K562 (cell line): ENCODE measurements around the gene ICE2. TPM values are rescaled to one million over a fixed set of nuclear protein-coding genes. Genes with fewer than 3 reads are reported as not detected.

Experiments used
- ATAC-seq: fragments of 200-7000 bp; cut with Tn5 transposase; 3 replicates; pipeline ENCODE4 v1.9.1; 2020; ENCODE audit warnings: moderate library complexity
- BruUV-seq: library from RNA; stranded (reverse); fragments of 400-500 nt; replicated peaks from 2 replicates; lab custom pipeline; 2021; lab: Mats Ljungman, UMichigan
- CTCF ChIA-PET: fragments of 300-600 bp; formaldehyde crosslinking; extraction: SDS; loops from one replicate; lab custom pipeline; 2021; ENCODE audit warnings: low intra/inter-chr PET ratio; lab: Yijun Ruan, JAX
- POLR2A ChIA-PET: fragments of 300-600, 350-650 bp; sonication (Branson Sonifier 250); formaldehyde crosslinking; extraction: SDS; loops from one replicate; lab custom pipeline; 2021; ENCODE audit warnings: antibody characterized with exemption, inconsistent platforms; lab: Yijun Ruan, JAX
- DNase-seq, 4 experiments: peaks; one replicate each; pipeline versions ENCODE4 v3.0.0 to v3.0.0-alpha.2; 2011 to 2018; ENCODE audit warnings: low spot score in 3 of 4, mixed read lengths in 3 of 4; ENCODE audit errors: extremely low read depth in 1 of 4
- FAIRE-seq: peaks from 2 replicates; lab custom pipeline; 2011; peaks lifted over from hg19 to GRCh38; lab: Jason Lieb, UNC
- H2AFZ ChIP-seq: 2 replicates; pipeline ENCODE4 v1.6.0; 2011; ENCODE audit warnings: low read depth, low read length, control low read depth, inconsistent platforms
- H3K27ac ChIP-seq: fragments of 200-600 bp; 3 replicates; pipeline ENCODE4 v1.8.0; 2011; ENCODE audit warnings: low read depth, mild to moderate bottlenecking, control low read depth, inconsistent platforms, low read length, moderate library complexity, mixed read lengths; ENCODE audit errors: extremely low read depth
- H3K27me3 ChIP-seq, 2 experiments: fragments of 300-600 bp in 1 of 2; 2 replicates in 1 of 2; 3 replicates in 1 of 2; pipeline versions ENCODE4 v1.6.0 to v1.8.0; 2011; ENCODE audit warnings: inconsistent platforms in 2 of 2, low read length in 2 of 2, mild to moderate bottlenecking in 1 of 2, mixed read lengths in 1 of 2, moderate library complexity in 1 of 2; ENCODE audit not compliant: control insufficient read depth in 2 of 2, insufficient read depth in 2 of 2
- H3K36me3 ChIP-seq: fragments of 300-600 bp; 3 replicates; pipeline ENCODE4 v1.8.0; 2011; ENCODE audit warnings: mild to moderate bottlenecking, low read length, inconsistent platforms; ENCODE audit not compliant: control insufficient read depth, insufficient read depth
- H3K4me1 ChIP-seq, 2 experiments: fragments of 200-600 bp in 1 of 2; replicated peaks in 1 of 2; 2 replicates in 1 of 2; 3 replicates in 1 of 2; pipeline versions ENCODE4 v1.5.1 to v1.8.0; 2011; ENCODE audit warnings: inconsistent platforms in 2 of 2, low read length in 2 of 2, mild to moderate bottlenecking in 1 of 2, mixed read lengths in 1 of 2, moderate library complexity in 1 of 2; ENCODE audit not compliant: control insufficient read depth in 2 of 2, insufficient read depth in 2 of 2
- H3K4me2 ChIP-seq: 2 replicates; pipeline ENCODE4 v1.6.1; 2011; ENCODE audit warnings: low read length, control low read depth, inconsistent platforms, mixed read lengths; ENCODE audit not compliant: insufficient read depth
- H3K4me3 ChIP-seq: fragments of 200-600 bp; sonication (generic), shearing (Covaris generic); 2 replicates; pipeline ENCODE4 v1.5.1; 2016; ENCODE audit warnings: control low read depth, inconsistent platforms
- H3K79me2 ChIP-seq: fragments of 200-600 bp; 3 replicates; pipeline ENCODE4 v1.8.0; 2011; ENCODE audit warnings: low read length, inconsistent platforms; ENCODE audit not compliant: control insufficient read depth, insufficient read depth
- H3K9ac ChIP-seq, 2 experiments: 2 replicates each; pipeline versions ENCODE4 v1.6.0 to v1.6.1; 2011; ENCODE audit warnings: low read depth in 2 of 2, low read length in 2 of 2, control low read depth in 1 of 2, inconsistent platforms in 1 of 2, mild to moderate bottlenecking in 1 of 2, mixed read lengths in 1 of 2; ENCODE audit not compliant: insufficient read depth in 1 of 2
- H3K9me1 ChIP-seq: one replicate; pipeline ENCODE4 v1.6.0; 2011; ENCODE audit warnings: inconsistent platforms, mild to moderate bottlenecking, low read length, moderate library complexity; ENCODE audit not compliant: control insufficient read depth, insufficient read depth
- H3K9me3 ChIP-seq: replicated peaks from 2 replicates; pipeline ENCODE4 v1.5.1; 2011; ENCODE audit warnings: low read depth, low read length, inconsistent platforms; ENCODE audit not compliant: control insufficient read depth, insufficient read depth
- H4K20me1 ChIP-seq: replicated peaks from 2 replicates; pipeline ENCODE4 v1.6.1; 2011; ENCODE audit warnings: low read length, inconsistent platforms, mixed read lengths; ENCODE audit not compliant: control insufficient read depth, insufficient read depth
- ELF1 ChIP-seq: fragments of 200-800 bp; sonication (Bioruptor generic); IDR thresholded peaks from 2 replicates; pipeline ENCODE4 v1.6.1; 2016; ENCODE audit warnings: missing genetic modification characterization, missing compliant biosample characterization
- GTF3C2 ChIP-seq: IDR thresholded peaks from 3 replicates; pipeline ENCODE4 v1.6.1; 2011; ENCODE audit warnings: borderline replicate concordance, mild to moderate bottlenecking, moderate library complexity; ENCODE audit not compliant: insufficient read length; ENCODE audit errors: extremely low read depth
- HOXB6 ChIP-seq: fragments of 250-450 bp; sonication (Bioruptor Pico); IDR thresholded peaks from 2 replicates; pipeline ENCODE4 v1.5.1; 2022; ENCODE audit warnings: mild to moderate bottlenecking, borderline replicate concordance
- KAT7 ChIP-seq: sonication (generic); formaldehyde crosslinking; IDR thresholded peaks from 2 replicates; pipeline ENCODE4 v1.8.0; 2022; ENCODE audit warnings: missing genetic modification reagents, mild to moderate bottlenecking, borderline replicate concordance
- KLF6 ChIP-seq: fragments of 250-450 bp; sonication (Bioruptor Pico); IDR thresholded peaks from 2 replicates; pipeline ENCODE4 v1.4.0; 2020; ENCODE audit warnings: mild to moderate bottlenecking, moderate library complexity, borderline replicate concordance
- POLR2B ChIP-seq: fragments of 450-650 bp; IDR thresholded peaks from 2 replicates; pipeline ENCODE4 v1.6.1; 2018; ENCODE audit warnings: low read depth; ENCODE audit not compliant: partially characterized antibody
- RB1 ChIP-seq: fragments of 450-650 bp; IDR thresholded peaks from 2 replicates; pipeline ENCODE4 v1.6.1; 2017; ENCODE audit warnings: low read depth, mild to moderate bottlenecking
- THRAP3 ChIP-seq: fragments of 450-650 bp; IDR thresholded peaks from 2 replicates; pipeline ENCODE4 v1.6.1; 2016; ENCODE audit warnings: mild to moderate bottlenecking, inconsistent platforms, borderline replicate concordance
- ZBTB9 ChIP-seq: fragments of 450-650 bp; formaldehyde crosslinking; IDR thresholded peaks from 2 replicates; pipeline ENCODE4 v1.4.0; 2020; ENCODE audit warnings: mild to moderate bottlenecking, moderate library complexity
- ZNF445 ChIP-seq: fragments of 250-450 bp; sonication (Bioruptor Pico); IDR thresholded peaks from 2 replicates; pipeline ENCODE4 v1.4.0; 2020; ENCODE audit warnings: low read depth, mild to moderate bottlenecking, moderate library complexity
- ZNF561 ChIP-seq: fragments of 450-650 bp; formaldehyde crosslinking; conservative IDR thresholded peaks from 2 replicates; pipeline ENCODE4 v1.4.0; 2020; ENCODE audit warnings: mild to moderate bottlenecking, moderate library complexity
- WGBS: fragments of 100-300 bp; shearing (Covaris generic); methylation state at CpG from one replicate; pipeline ENCODE4 v1.1.6; 2016; ENCODE audit warnings: low coverage, mixed read lengths; ENCODE audit not compliant: insufficient coverage; ENCODE audit errors: missing lambda C conversion rate; 5-methylcytosine and 5-hydroxymethylcytosine counted together
- in situ Hi-C: fragments of 300-500 bp; cut with MboI; formaldehyde crosslinking; loops from 4 replicates; pipeline ENCODE4 v1.15.0; 2018; ENCODE audit warnings: inconsistent platforms, mixed read lengths
- intact Hi-C: fragments of 100-400 bp; cut with micrococcal nuclease; formaldehyde crosslinking; loops from 2 replicates; pipeline ENCODE4 v1.14.2; 2022
- polyA plus RNA-seq, 8 experiments: library from polyadenylated mRNA; depleted of rRNA in 4 of 8; stranded (reverse) in 5 of 8; unstranded in 3 of 8; fragments of >200 nt; fragmentation: Nextera tagmentation in 2 of 8; fragmentation: Illumina TruSeq in 1 of 8; extraction: Ambion mirVana in 2 of 8; extraction: Trizol in 1 of 8; gene quantifications; 2 replicates each; pipeline versions ENCODE4 v1.2.1 to v1.2.3, GENCODE V29; 2011 to 2014; ENCODE audit warnings: inconsistent platforms in 1 of 8, missing spikeins in 1 of 8
- total RNA-seq, 7 experiments: library from RNA; depleted of rRNA in 6 of 7; stranded (reverse); fragments of >200 nt in 6 of 7; fragmentation: Illumina TruSeq in 2 of 7; extraction: Trizol in 2 of 7; gene quantifications; 2 replicates each; pipeline versions ENCODE4 v1.2.1 to v1.2.3, GENCODE V29; 2011 to 2021; ENCODE audit warnings: low replicate concordance in 1 of 7

The ICE2 gene
- total and polyA plus RNA-seq, 9 of the 15 experiments (the other 6 are each of a cell fraction or from before 2014, with no cell fraction given) = 21.8 to 87.9 (median 58.1) TPM

- no peak overlapping the region for H3K27ac ChIP-seq
- no TSS peak for BruUV-seq
- 0 out of 2 replicates have a peak, but pooled peaks cover 12% of the 10 kb centered on the region for H4K20me1 ChIP-seq
- POLR2A ChIA-PET = interaction anchor here (0.6 to 1.6 kb wide), 5 partner anchors 13 to 73 kb away, joined by 3 to 6 read pairs (median 4); partner anchors contain the start of gene ANXA2
- 91% methylated on average over 5 of the region's 5 CpGs for WGBS
- no peak overlapping the region for H2AFZ ChIP-seq
- ATAC-seq (no peak), FAIRE-seq (no peak)
- no peak overlapping the region for H3K4me2 ChIP-seq
- intact Hi-C loops = no loop called here
- H3K27me3 ChIP-seq = no peaks in the 10 kb centered on the region
- peaks cover 82% of the 10 kb centered on the region for H3K36me3 ChIP-seq
- H3K9me1 ChIP-seq = no peaks in the 10 kb centered on the region
- H3K4me3 ChIP-seq = no peak overlapping the region
- H3K79me2 ChIP-seq = no peaks in the 10 kb centered on the region; the same call in 2 of the 3 replicates
- H3K9me3 ChIP-seq = no peaks in the 10 kb centered on the region
- no peak overlapping the region for H3K9ac ChIP-seq
- TF ChIP-seq POLR2B (no peak), KLF6 (CRISPR knock-in tag) (no peak), HOXB6 (CRISPR knock-in tag) (no peak), ZNF445 (CRISPR knock-in tag) (no peak), ELF1 (no peak)
- TF ChIP-seq, all 486 proteins: peak for 0
- H3K4me1 ChIP-seq = no peaks in the 10 kb centered on the region; a peak in 1 of 5 replicates
- DNase-seq = no peak
- CTCF ChIA-PET = no interaction called here
- in situ Hi-C loops = no loop called here
Measured at GRCh38 chr15:60375306-60375705, 103.6 kb downstream of the ICE2 start.

GRCh38 chr15:60374628-60375081, 104.3 kb downstream of the ICE2 start:
- WGBS = 80% methylated on average over 7 of the region's 7 CpGs
- TF ChIP-seq ZBTB9 (CRISPR knock-in tag) = no peak
- TF ChIP-seq KAT7 (CRISPR knock-in tag) = no peak
- TF ChIP-seq RB1 = no peak
- TF ChIP-seq GTF3C2 = no peak
- no peak for TF ChIP-seq THRAP3
- TF ChIP-seq ZNF561 = no peak

More at GRCh38 chr15:60374628-60375081, 104.3 kb downstream of the ICE2 start:
- H3K9me3 ChIP-seq = no peaks in the 10 kb centered on the region
- intact Hi-C loops = no loop called here
- 0 out of 2 replicates have a peak, but pooled peaks cover 9% of the 10 kb centered on the region for H4K20me1 ChIP-seq
- no peak overlapping the region for H3K4me2 ChIP-seq
- ATAC-seq = no peak
- FAIRE-seq = no peak
- no peaks in the 10 kb centered on the region; the same call in 2 of the 3 replicates for H3K79me2 ChIP-seq
- no peak overlapping the region for H3K27ac ChIP-seq
- in situ Hi-C loops = no loop called here
- H3K4me1 ChIP-seq = no peaks in the 10 kb centered on the region; a peak in 1 of 5 replicates
- H3K9ac ChIP-seq = no peak overlapping the region
- H2AFZ ChIP-seq = no peak overlapping the region
- no TSS peak for BruUV-seq
- H3K36me3 ChIP-seq = peaks cover 82% of the 10 kb centered on the region
- H3K27me3 ChIP-seq = no peaks in the 10 kb centered on the region
- H3K9me1 ChIP-seq = no peaks in the 10 kb centered on the region
- POLR2A ChIA-PET = interaction anchor here (0.6 to 1.6 kb wide), 6 partner anchors 9 to 1129 kb away, joined by 3 to 6 read pairs (median 4); partner anchors contain the start of gene ANXA2
- DNase-seq = no peak
- CTCF ChIA-PET = no interaction called here
- no peak overlapping the region for H3K4me3 ChIP-seq
